Effector memory CD8-positive, alpha-beta T cell (primary cell): ENCODE data around the gene MEGF6.
A peak's percentile ranks its signal among the peaks of the same experiment; 100 is the strongest.

Experiments
- ATAC-seq: fragments of 150-1000 bp; cut with Tn5 transposase; replicated peaks from 2 replicates; pipeline ENCODE4 v1.10.0; 2021; ENCODE audit warnings: mild to moderate bottlenecking, moderate library complexity
- DNase-seq, 3 experiments: peaks; one replicate each; pipeline ENCODE4 v3.0.0; 2021
- H3K27ac Mint-ChIP-seq, 2 donors: one replicate each; pipeline ENCODE4 v1.8.0; 2022; ENCODE audit warnings: mild to moderate bottlenecking in 2 of 2, mixed read lengths in 2 of 2, moderate library complexity in 2 of 2
- H3K27me3 Mint-ChIP-seq, 2 donors: one replicate each; pipeline ENCODE4 v1.8.0; 2022; ENCODE audit warnings: mixed read lengths in 2 of 2
- H3K36me3 Mint-ChIP-seq: one replicate; pipeline ENCODE4 v1.8.0; 2022; ENCODE audit warnings: mild to moderate bottlenecking, moderate library complexity, mixed read lengths; ENCODE audit not compliant: insufficient read depth
- H3K4me1 Mint-ChIP-seq, 2 donors: one replicate each; pipeline ENCODE4 v1.8.0; 2022; ENCODE audit warnings: low read depth in 2 of 2, mixed read lengths in 2 of 2
- H3K4me3 Mint-ChIP-seq, 2 donors: one replicate each; pipeline ENCODE4 v1.8.0; 2022; ENCODE audit warnings: mild to moderate bottlenecking in 2 of 2, mixed read lengths in 2 of 2, moderate library complexity in 2 of 2
- H3K9me3 Mint-ChIP-seq, 2 donors: one replicate each; pipeline ENCODE4 v1.8.0; 2022; ENCODE audit warnings: mixed read lengths in 2 of 2
- total RNA-seq, 9 experiments: gene quantifications; one replicate each; lab custom pipeline; 2026; lab: John Stamatoyannopoulos, UW

The MEGF6 gene
- total RNA-seq: 3.2 to 216 (median 56.5) reads per million in 9 experiments

DNA sequence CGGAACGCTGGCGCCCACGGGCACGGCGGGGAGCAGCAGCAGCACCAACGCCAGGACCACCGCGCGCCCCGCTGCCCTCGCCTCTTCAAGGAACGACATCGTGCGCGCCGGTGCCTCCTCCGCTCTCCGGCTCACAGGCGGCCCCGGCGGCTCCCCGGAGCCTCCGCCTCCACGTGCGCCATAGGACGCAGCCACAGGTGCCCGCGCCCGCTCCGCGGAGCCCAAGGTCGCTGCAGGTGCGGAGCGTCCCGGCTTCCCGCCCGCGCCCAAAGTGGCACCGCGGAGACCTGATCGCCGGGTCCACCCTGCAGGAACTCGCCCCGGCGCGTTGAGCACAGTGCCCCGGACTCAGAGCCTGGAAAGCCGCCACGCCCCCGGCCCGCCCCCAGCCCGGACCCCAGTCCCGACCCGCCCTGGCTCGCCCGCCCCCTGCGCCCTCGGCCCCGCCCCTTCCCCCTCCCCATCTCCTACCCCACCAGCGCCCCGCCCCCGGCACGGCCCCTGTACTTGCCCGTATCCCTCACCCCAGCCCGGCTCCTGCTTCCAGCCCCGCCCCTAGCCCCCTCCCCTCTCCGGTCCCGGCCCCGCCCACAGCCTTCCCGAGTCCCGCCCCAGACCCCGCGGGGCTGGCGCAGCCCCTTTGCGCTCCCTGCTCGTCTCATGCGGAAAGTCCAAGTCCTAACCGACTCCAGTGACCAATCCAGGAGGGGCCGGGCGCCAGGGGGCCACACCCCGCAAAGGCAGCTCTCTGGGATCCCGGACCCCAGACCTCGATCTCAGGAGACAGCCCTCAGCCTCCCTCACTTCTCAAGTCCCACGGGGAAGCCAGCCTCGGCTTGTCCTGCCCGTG lies at the start of gene MEGF6:
MEGF6 (minus strand) TSS at position 339 of the 850 bp plus-strand sequence; CDS start at position 99, 240 bp downstream.
- H3K27me3 Mint-ChIP-seq: peaks cover 7 to 26% of the 10 kb centered on the region in 2 donors
- DNase-seq (peak in 1 of 3 experiments; percentile 21), ATAC-seq (peak; percentile 68)

DNA sequence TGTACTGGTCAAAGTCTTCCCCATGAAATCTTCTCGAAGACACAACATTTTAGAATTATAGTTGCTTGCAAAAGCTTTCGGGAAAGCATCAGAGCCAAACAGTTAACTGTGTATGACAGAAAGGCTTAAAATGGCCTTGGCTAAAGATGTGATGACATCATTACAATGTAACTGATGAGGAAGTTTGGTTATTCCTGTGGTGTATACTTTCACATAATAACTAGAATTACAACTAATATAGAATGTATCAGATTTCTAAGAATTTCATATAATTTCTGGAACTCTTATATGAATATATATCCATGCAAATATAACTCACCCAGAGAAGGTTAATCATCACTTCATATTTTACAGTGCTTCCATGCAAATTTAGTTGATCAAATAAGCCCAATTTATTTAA lies 49.4 kb upstream of the MEGF6 start:
- ATAC-seq: no peak
- no peak overlapping the region for H3K27ac Mint-ChIP-seq
- H3K27me3 Mint-ChIP-seq: peaks cover 27 to 53% of the 10 kb centered on the region in 2 donors
- no peaks in the 10 kb centered on the region for H3K4me1 Mint-ChIP-seq
- H3K9me3 Mint-ChIP-seq: no peaks in the 10 kb centered on the region
- no peaks in the 10 kb centered on the region for H3K36me3 Mint-ChIP-seq
- DNase-seq: no peak
- no peak overlapping the region for H3K4me3 Mint-ChIP-seq

More for the DNA sequence above, at the start of gene MEGF6:
- Mint-ChIP-seq H3K36me3 (no peaks in the 10 kb centered on the region), H3K4me3 (peak within 1 kb of the TSS; percentile 80 to 87), H3K9me3 (no peaks in the 10 kb centered on the region), H3K27ac (peak within 1 kb of the TSS in 1 of 2 donors; percentile 71), H3K4me1 (peaks cover 7 to 9% of the 10 kb centered on the region in 2 donors)

DNA sequence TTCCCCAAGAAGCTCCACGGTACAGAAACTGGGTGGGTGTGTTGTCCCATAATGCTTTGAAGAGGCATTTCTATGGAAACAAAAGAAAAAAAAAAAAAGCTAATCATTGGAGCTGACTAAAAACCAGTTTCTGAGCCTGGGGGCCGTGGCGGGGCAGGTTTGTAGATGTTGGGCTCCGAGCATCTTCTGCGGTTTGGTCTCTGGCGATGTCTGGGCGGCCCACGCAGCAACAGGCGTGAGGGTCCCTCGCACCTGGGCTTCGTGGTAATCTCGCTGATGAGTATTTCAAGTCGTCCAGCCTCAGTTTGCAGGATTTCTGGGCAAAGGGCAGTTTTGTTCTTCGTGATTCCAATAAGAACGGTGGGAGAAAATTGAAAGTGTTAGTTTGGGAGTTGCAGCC lies 47.8 kb upstream of the MEGF6 start:
- no peak for ATAC-seq
- H3K36me3 Mint-ChIP-seq: no peaks in the 10 kb centered on the region

DNA sequence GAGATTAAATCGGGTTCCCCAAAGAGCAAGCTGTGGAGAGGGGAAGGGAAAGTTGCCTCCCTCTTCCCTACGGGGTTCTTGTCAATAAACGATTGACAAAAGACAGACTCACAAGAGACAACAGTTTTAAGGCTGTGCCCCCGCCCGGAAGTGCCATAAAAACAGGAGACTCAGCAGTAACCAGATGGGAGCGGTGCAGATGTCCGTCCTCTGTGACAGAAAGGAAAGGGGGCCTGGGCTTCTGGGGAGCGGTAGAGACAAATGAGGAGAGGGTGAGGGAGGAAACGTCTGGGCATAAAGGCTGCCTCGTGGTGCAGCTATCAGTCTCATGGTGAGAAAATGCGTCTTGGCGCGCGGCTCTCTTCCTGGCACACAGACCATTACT lies 46.9 kb upstream of the MEGF6 start:
- H3K4me1 Mint-ChIP-seq: no peaks in the 10 kb centered on the region
- no peaks in the 10 kb centered on the region for H3K9me3 Mint-ChIP-seq
- no peak for DNase-seq
- H3K27ac Mint-ChIP-seq: no peak overlapping the region
- H3K27me3 Mint-ChIP-seq: peaks cover 47 to 77% of the 10 kb centered on the region in 2 donors
- H3K36me3 Mint-ChIP-seq: peaks cover under 1% of the 10 kb centered on the region
- no peak for ATAC-seq
- no peak overlapping the region for H3K4me3 Mint-ChIP-seq

More for the DNA sequence above, 47.8 kb upstream of the MEGF6 start:
- Mint-ChIP-seq H3K27ac (no peak overlapping the region), H3K27me3 (peaks cover 39 to 69% of the 10 kb centered on the region in 2 donors), H3K4me1 (no peaks in the 10 kb centered on the region), H3K9me3 (no peaks in the 10 kb centered on the region), H3K4me3 (no peak overlapping the region)
- DNase-seq: no peak

DNA sequence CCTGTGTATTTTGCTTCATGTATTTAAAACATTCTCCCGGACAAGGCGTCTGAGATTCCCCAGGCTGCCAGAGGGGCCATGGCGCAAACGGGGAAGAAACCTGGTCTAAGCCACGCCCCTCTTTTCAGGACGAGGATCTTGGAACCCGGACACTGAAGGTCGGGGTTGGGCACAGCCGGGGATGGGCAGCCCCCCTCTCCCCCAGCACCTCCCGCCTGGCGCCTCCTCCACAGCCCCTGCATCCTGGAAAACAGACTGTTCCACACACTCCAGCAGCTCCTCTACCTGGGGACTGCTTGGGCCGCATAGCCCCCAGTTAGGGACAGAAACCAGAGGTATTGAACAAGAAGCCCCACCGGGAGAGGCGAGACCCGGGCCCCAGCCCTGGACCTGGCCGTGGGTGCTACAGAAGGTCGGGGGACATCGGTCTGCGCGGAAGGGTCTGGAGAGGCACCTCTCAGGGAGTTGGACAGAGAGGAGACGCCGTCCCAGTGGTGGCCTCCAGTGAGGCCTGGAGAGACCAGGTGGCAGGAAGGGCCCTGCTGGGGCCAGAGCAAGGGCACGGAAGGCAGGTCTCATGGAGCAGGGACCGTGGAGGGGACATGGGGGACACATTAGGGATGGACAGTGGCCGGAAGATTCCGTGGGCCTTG lies 46.4 kb upstream of the MEGF6 start:
- no peak overlapping the region for H3K27ac Mint-ChIP-seq
- H3K9me3 Mint-ChIP-seq: no peaks in the 10 kb centered on the region
- no peak for DNase-seq
- no peaks in the 10 kb centered on the region for H3K4me1 Mint-ChIP-seq
- H3K4me3 Mint-ChIP-seq: no peak overlapping the region
- peaks cover 46 to 75% of the 10 kb centered on the region in 2 donors for H3K27me3 Mint-ChIP-seq
- no peak for ATAC-seq
- peaks cover 4% of the 10 kb centered on the region for H3K36me3 Mint-ChIP-seq

- Mint-ChIP-seq H3K9me3 (no peaks in the 10 kb centered on the region), H3K4me1 (no peaks in the 10 kb centered on the region), H3K27me3 (peaks cover 46 to 69% of the 10 kb centered on the region in 2 donors), H3K4me3 (no peak overlapping the region), H3K36me3 (peaks cover 4% of the 10 kb centered on the region), H3K27ac (no peak overlapping the region)
- DNase-seq: no peak
- no peak for ATAC-seq
Measured at GRCh38 chr1:3657096-3657475, 45.8 kb upstream of the MEGF6 start.

- DNase-seq: no peak
- no peak for ATAC-seq
- no peak overlapping the region for H3K27ac Mint-ChIP-seq
- H3K9me3 Mint-ChIP-seq: no peaks in the 10 kb centered on the region
- H3K36me3 Mint-ChIP-seq: peaks cover 4% of the 10 kb centered on the region
- no peak overlapping the region for H3K4me3 Mint-ChIP-seq
- peaks cover 46 to 68% of the 10 kb centered on the region in 2 donors for H3K27me3 Mint-ChIP-seq
- H3K4me1 Mint-ChIP-seq: no peaks in the 10 kb centered on the region
Measured at GRCh38 chr1:3656450-3657095, 45.3 kb upstream of the MEGF6 start.

DNA sequence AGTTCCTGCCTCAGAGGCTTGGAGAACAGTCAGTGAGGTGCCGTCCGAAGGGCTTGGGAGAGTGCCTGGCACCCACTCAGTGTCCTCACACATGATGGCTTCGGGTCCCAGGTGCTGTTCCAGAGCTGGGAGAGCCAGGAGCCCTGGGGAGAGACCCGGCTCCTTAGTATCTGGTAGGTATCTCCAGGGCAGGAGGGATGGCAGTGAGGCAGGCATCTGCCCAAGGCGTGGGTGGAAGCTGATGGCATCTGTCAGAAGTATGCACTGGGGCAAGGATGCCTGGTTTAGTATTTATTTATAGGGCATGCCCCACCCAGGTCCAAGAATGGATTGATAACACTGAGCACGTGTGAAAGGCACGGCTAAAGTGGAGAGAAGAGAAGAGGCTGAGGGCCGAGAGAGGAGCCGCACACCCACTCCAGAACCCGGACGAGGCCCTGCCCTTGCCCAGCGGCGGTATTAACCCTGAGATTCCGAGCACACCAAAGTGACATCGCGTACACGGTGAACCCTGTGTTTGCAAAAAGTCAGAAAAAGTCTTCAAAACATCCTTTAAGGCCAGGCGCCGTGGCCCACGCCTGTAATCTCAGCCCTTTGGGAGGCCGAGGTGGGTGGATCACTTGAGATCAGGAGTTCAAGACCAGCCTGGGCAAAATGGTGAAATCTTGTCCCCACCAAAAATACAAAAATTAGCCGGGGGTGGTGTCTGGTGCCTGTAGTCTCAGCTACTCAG lies 43.4 kb upstream of the MEGF6 start:
- H3K9me3 Mint-ChIP-seq: no peaks in the 10 kb centered on the region
- H3K4me3 Mint-ChIP-seq: no peak overlapping the region
- DNase-seq (no peak), ATAC-seq (no peak)
- peaks cover 50 to 77% of the 10 kb centered on the region in 2 donors for H3K27me3 Mint-ChIP-seq
- H3K36me3 Mint-ChIP-seq: peaks cover 8% of the 10 kb centered on the region
- H3K4me1 Mint-ChIP-seq: peaks cover 7 to 13% of the 10 kb centered on the region in 2 donors
- H3K27ac Mint-ChIP-seq: no peak overlapping the region

GRCh38 chr1:3653286-3653618 lies 41.9 kb upstream of the MEGF6 start:
- Mint-ChIP-seq H3K36me3 (peaks cover 9% of the 10 kb centered on the region), H3K4me1 (peaks cover 13 to 23% of the 10 kb centered on the region in 2 donors), H3K4me3 (peak overlapping the region; percentile 35 to 48), H3K9me3 (no peaks in the 10 kb centered on the region), H3K27me3 (peaks cover 47 to 64% of the 10 kb centered on the region in 2 donors), H3K27ac (no peak overlapping the region)
- no peak for DNase-seq
- no peak for ATAC-seq

- H3K36me3 Mint-ChIP-seq: peaks cover 9% of the 10 kb centered on the region
- no peaks in the 10 kb centered on the region for H3K9me3 Mint-ChIP-seq
- peaks cover 16 to 25% of the 10 kb centered on the region in 2 donors for H3K4me1 Mint-ChIP-seq
- peak overlapping the region; percentile 35 to 48 for H3K4me3 Mint-ChIP-seq
- no peak for ATAC-seq
- H3K27me3 Mint-ChIP-seq: peaks cover 42 to 59% of the 10 kb centered on the region in 2 donors
- DNase-seq: no peak
- H3K27ac Mint-ChIP-seq: no peak overlapping the region
Measured at GRCh38 chr1:3652548-3653285, 41.4 kb upstream of the MEGF6 start.

- Mint-ChIP-seq H3K4me1 (peaks cover 16 to 29% of the 10 kb centered on the region in 2 donors), H3K27me3 (peaks cover 37 to 52% of the 10 kb centered on the region in 2 donors), H3K4me3 (peak within 1 kb of the TSS; percentile 66 to 75), H3K27ac (no peak within 1 kb of the TSS), H3K36me3 (peaks cover 9% of the 10 kb centered on the region), H3K9me3 (no peaks in the 10 kb centered on the region)
- DNase-seq: no peak
- no peak for ATAC-seq
Measured at GRCh38 chr1:3651930-3652547, 40.7 kb upstream of the MEGF6 start, which contains the start of gene TP73. Gene TP73 (plus strand): TSS chr1:3652516. CDS start chr1:3682366, 29,850 bp downstream.
